GM20431 (cell line): ENCODE measurements around the gene ZNF784.

ENCODE experiments used
- in situ Hi-C: fragments of 300-500 bp; cut with MseI, MboI; formaldehyde crosslinking; loops from one replicate; pipeline ENCODE4 v1.15.0; 2020; ENCODE audit warnings: low sequenced_read_pairs; ENCODE audit not compliant: unreplicated experiment

Gene ZNF784

DNA sequence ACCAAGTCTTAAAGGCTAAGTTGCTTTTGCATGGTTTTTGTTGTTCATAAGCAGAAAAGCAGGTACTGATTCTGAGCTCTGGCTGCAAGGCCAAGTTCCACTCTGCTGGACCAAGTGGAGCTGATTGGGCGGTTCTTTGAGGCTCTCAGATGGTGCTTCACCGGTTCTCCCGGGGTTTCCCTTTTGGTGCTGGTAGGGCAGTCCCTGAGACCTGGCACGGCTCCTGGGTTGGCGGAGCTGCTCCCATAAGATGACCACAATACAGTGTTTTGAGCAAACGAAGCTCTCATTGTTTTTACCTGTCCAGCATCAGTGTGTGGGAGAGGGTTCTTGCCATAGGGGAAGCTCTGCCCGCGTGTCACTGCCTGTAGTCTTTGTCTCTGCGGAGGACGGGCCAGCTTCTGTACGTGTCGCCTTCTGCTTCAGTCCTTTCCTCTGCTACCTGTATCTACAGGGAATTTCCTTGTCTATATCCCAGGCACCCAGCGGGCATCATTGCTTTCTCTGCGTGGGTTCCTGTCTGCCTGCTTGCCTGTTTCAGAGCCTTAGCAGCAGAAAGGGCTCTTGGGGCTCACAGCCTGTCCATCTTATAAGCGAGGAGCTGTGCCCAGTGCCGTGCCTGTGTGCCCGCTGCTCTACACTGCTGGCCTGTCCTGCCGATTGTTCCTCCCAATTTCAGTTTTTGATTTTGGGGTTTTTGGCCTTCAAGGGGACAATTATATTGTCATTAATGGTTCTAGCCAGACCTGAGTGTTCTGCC lies 32.8 kb upstream of the ZNF784 start:
- in situ Hi-C loops = no loop called here

- in situ Hi-C loops = no loop called here
Observed at GRCh38 chr19:55656552-55656951, 32.2 kb upstream of the ZNF784 start.

DNA sequence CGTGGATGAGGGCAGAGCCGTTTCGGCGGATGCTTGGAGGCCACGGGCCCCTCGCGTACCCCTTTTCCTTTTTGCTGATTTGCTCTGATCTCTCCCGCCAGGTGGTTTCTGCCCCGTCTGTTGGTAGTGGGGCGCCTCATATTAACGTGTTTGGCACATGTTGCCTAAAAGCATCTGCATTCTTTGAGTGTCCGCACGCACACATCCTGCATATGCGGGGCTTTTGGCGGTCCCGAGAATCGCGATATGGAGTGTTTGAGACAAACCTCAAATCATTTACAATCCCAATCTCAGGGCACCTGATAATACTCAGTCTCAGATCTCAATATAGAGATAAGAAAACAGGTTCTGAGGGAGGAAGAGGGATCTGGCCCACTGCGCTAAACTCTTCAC lies 31.3 kb upstream of the ZNF784 start:
- in situ Hi-C loops = no loop called here

GRCh38 chr19:55654868-55655647 lies 30.7 kb upstream of the ZNF784 start, which contains the start of gene U2AF2:
Gene U2AF2 (plus strand): TSS chr19:55655035. CDS start chr19:55655105, 70 bp downstream.
- in situ Hi-C loops = no loop called here

GRCh38 chr19:55654323-55654867 lies 30.0 kb upstream of the ZNF784 start:
- in situ Hi-C loops = no loop called here

DNA sequence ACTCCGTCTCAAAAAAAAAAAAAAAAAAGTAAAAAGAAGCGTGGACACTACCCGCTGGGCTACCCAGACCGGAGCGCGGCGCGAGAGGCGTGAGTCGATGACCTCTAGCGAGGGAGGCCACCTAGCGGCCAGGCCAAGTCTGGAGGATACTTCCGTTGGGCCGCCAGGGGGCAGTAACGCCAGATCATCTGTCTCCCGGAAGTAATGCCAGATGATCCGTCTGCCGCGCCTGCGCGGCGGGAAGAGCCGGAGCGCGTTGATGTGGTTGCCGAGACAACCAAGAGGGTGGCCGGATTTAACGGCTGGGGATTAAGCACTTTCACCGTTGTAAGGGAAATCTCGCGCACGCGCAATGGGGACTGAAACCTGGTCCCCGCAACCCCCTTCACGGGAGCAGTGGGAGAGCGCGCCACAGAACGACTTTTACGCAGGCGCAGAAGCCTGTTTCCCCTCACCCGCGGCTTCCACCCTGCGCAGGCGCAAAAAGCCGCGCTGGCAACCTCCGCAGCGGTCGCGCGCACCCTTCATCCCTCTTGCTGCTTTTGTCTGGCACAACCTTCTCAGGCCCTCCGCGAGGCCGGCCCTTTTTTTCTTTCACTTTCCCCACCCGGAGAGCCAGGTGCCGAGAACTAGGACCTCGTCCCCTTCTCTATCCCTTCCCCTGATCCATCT lies 29.4 kb upstream of the ZNF784 start:
- in situ Hi-C loops = no loop called here

- in situ Hi-C loops = no loop called here
Observed at GRCh38 chr19:55652311-55653128, 28.2 kb upstream of the ZNF784 start.

- in situ Hi-C loops = no loop called here
Observed at GRCh38 chr19:55651236-55651635, 26.9 kb upstream of the ZNF784 start.

DNA sequence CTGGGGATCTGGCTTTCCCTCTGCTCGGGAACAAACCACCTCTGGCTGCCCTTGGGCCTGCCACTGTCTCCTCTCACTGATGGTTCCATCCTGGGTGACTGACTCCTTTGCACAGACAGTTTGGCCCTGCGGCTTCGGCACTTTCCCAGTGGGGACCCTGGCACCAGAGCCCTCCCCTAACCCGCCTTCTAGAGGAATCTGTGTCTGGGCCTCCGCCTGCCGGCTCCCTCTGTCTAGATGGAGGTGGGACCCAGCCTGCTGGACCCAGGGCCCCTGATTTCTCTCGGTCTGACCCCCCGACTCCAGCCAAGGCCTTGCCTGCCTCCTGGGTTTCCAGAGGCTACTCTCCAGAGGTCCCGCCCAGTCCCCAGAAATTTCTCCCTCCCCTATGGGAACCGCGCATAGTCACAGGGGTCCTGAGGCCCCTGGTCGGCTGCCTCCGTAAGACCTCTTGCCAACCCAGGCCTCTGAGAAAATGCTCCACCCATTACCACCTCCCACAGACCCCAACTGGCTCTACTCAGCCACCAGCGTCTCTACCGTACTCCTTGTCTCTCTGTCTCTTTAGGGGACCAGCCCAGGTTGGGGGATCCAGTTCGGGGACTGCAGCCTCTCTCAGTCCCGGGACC lies 26.4 kb upstream of the ZNF784 start:
- in situ Hi-C loops = no loop called here

GRCh38 chr19:55650126-55650557 lies 25.8 kb upstream of the ZNF784 start:
- in situ Hi-C loops = no loop called here

DNA sequence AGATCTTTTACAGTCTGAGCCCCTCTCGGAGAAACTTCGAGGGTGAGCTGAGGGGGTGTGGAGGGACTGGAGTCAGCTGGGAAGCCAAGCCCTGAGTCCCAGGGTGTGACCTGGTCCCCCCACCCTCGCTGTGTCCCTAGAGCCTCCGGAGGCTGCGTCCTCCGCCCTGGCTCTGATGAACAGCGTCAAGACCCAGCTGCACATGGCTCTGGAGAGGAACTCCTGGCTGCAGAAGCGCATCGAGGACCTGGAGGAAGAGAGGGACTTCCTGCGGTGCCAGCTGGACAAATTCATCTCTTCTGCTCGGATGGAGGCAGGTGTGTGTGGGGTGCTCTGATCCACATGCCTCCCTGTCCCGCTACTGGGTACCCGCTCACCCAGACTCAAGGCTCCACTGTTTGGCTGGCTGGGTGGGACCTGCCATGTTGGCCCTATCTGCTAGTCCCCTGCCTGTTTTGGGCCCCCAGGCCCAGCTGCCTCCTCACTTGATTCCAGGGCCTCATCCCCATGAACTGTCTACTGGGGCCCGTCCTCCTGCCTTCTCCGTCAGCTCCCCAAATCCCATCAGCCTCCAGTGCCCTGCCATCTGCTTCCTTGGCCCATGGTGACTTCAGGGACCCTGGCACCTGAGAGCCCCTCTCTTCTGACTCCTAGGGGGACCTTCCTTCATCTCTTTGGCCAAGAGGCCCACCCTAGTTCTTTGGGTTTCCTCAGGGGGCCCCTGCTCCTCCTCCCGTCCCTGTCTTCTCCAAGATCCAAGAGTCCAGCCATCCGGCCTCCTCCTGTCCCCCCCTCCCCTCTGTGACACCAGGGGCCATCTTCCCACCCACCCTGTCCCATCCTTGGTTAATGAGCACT lies 25.1 kb upstream of the ZNF784 start:
- in situ Hi-C loops = no loop called here

DNA sequence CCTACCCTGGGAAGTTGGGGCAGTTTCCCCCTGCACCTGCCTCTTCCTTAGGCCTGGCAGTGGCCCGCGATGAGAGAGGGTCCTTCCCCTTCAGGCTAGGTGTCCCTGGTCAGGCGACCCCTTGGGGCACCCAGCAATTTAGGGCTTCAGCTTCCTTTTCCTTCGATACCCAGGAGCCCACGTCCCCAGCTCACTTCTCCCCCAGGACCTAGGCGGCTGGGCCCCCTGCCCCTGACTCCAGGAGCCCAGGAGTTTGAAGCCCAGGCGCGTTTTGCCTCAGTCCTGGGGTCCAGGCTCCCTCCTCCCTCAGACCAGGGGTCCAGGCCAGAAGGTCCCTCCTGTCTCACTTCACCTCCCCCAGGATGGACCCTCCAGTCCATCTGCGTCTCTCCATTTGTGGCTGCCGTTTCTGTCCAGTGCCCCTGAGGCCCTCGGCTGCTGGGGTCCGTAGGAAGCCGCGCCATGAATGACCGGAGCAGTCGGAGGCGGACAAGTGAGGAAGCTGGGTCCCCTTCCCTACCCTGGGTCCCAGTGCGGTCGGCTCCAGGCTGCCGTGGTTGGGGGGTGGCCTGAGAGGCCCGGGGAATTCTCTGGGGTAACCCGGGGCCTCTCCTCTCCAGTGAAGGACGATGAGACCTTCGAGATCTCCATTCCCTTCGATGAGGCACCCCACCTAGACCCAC lies 24.4 kb upstream of the ZNF784 start:
- in situ Hi-C loops = no loop called here

DNA sequence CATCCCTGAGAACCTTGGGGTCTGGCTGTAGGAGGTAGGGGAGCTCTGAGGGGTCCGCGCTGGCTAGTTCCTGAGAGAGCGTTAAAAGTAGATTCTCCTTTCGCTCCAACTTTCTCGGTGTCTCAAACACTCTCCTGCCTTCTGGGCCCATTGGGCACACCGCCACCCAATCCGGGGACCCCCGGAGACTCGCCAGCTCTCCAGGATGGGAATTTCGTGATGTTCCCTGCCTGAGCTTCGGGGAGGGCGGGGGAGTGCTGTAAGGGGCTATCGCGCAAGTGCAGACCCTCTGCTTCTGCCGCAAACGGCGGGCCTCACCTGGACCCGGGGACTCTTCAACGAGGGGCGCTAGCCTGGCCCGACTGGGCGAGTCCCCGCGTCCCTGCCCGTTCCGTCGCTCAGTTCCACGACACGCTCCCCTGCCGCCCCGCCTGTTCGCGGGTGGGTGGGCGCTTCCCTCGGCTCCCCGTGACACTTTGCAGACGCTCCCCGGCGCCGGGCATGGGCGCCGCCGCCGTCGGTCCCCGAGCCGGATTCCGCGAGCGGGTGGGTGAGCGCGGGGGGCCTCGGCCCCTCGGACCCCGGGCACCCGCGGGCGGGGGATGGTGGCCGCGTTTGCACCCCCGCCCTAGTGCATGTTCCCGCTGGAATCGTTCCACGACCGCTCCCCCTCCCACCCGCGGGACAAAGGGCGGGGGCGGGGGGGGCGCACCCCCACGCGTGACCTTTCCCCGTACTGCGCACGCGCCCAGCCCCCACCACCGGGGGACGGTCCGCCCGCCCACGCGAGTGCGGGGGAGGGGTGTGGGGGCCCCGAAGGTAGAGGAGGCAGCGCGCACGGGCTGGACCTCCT lies 23.6 kb upstream of the ZNF784 start, which contains the start of gene CCDC106:
CCDC106 (plus strand) TSS at position 481 of the 853 bp plus-strand sequence. CDS start 835 bp downstream, outside the sequence.
- in situ Hi-C loops = no loop called here

GRCh38 chr19:55646889-55647731 lies 22.7 kb upstream of the ZNF784 start:
- in situ Hi-C loops = no loop called here

GRCh38 chr19:55645512-55645881 lies 21.1 kb upstream of the ZNF784 start:
- in situ Hi-C loops = no loop called here
